Measurements from ENCODE around the gene RAPGEF1. TPM values are rescaled to one million over a fixed set of nuclear protein-coding genes. Genes with fewer than 3 reads are reported as not detected.

Gene RAPGEF1
- total RNA-seq, 1 experiment from 2014 or later = 25.2 TPM

DNA sequence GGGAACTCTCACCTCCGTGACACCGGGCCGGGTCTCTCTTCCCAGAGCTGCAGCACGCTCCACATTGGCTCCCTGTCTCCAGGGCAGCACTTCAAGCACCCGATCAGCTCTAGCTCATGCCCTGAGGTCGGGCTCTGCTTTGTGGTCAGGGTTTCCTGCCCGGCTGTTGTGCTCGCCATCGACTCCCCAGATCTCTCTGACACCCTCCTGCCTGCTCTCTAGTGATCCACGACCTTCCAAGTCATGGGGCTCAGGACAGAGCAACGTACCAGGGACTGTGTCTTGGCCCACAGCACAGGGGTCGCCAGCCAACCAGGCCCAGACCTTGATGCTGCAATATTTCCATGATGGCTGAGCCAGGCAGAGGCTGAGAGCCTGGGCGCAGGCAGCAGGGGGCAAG, 149.4 kb downstream of the RAPGEF1 start:
- DNase-seq (no peak), ATAC-seq (no peak)
- H3K27ac ChIP-seq (ENCODE audit: low read length) = no peak overlapping the region
- no peaks in the 10 kb centered on the region for H3K9me2 ChIP-seq (replicated peaks; ENCODE audit: low read length)
- no peaks in the 10 kb centered on the region for H4K20me1 ChIP-seq (ENCODE audit: low read length)
- intact Hi-C loops (cut with micrococcal nuclease) = loop anchor here (2.0 kb wide), 1 partner anchor 156 kb away; no protein-coding TSS in a partner anchor
- ChIA-PET POLR2A (ENCODE audit: unreplicated experiment) (no interaction called here), CTCF (no interaction called here)
- no peaks in the 10 kb centered on the region for H3K27me3 ChIP-seq (ENCODE audit: low read length)
- H3K4me1 ChIP-seq (ENCODE audit: insufficient read depth, low read length) = no peaks in the 10 kb centered on the region
- TF ChIP-seq EZH2 (IDR thresholded peaks at IDR 0.05; ENCODE audit: low read length, unreplicated experiment) (no peak), EZH2phosphoT487 (IDR thresholded peaks at IDR 0.05; ENCODE audit: borderline replicate concordance, low read length) (no peak)
- TF ChIP-seq, protein P1, sequence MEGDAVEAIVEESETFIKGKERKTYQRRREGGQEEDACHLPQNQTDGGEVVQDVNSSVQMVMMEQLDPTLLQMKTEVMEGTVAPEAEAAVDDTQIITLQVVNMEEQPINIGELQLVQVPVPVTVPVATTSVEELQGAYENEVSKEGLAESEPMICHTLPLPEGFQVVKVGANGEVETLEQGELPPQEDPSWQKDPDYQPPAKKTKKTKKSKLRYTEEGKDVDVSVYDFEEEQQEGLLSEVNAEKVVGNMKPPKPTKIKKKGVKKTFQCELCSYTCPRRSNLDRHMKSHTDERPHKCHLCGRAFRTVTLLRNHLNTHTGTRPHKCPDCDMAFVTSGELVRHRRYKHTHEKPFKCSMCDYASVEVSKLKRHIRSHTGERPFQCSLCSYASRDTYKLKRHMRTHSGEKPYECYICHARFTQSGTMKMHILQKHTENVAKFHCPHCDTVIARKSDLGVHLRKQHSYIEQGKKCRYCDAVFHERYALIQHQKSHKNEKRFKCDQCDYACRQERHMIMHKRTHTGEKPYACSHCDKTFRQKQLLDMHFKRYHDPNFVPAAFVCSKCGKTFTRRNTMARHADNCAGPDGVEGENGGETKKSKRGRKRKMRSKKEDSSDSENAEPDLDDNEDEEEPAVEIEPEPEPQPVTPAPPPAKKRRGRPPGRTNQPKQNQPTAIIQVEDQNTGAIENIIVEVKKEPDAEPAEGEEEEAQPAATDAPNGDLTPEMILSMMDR (conservative IDR thresholded peaks at IDR 0.05; ENCODE audit: low read depth, low read length) = no peak
- H2AFZ ChIP-seq (ENCODE audit: low read length) = no peak overlapping the region
- H3K4me2 ChIP-seq (ENCODE audit: low read length) = no peak overlapping the region
- BruUV-seq (replicated peaks) = no TSS peak
- no peaks in the 10 kb centered on the region for H3K36me3 ChIP-seq (ENCODE audit: low read depth, low read length)
- no peak overlapping the region for H3K9ac ChIP-seq (ENCODE audit: low read length)
- H3F3A ChIP-seq (ENCODE audit: low read length, unreplicated experiment) = no peaks in the 10 kb centered on the region
- no peak overlapping the region for H3K4me3 ChIP-seq (ENCODE audit: low read length)
- H3K9me3 ChIP-seq (ENCODE audit: low read length) = no peaks in the 10 kb centered on the region
- H3K79me2 ChIP-seq (ENCODE audit: low read length) = no peaks in the 10 kb centered on the region

DNA sequence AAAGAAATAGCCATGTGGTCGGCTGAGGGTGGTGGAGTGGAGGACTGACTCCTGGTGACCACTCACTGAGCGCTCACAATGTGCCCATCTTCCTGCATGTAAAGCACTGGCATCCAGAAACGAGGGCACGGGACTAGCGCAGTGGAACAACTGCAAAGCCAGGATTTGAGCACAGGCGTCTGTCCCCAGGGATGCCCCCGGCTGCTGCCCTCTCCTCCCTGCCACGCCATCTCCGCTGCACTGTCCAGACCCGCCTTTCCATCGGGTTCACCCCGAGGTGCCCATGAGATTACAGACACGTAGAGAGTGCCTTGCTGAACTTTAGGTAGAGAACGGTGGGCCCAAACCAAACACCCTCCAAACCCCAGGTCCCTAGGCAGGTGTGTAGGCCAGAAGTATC, 149.9 kb downstream of the RAPGEF1 start:
- TF ChIP-seq, protein P1 (conservative IDR thresholded peaks at IDR 0.05; ENCODE audit: low read depth, low read length) = no peak
- no peak for TF ChIP-seq EZH2phosphoT487 (IDR thresholded peaks at IDR 0.05; ENCODE audit: borderline replicate concordance, low read length)
- no peak for TF ChIP-seq EZH2 (IDR thresholded peaks at IDR 0.05; ENCODE audit: low read length, unreplicated experiment)
- no peaks in the 10 kb centered on the region for H3K4me1 ChIP-seq (ENCODE audit: insufficient read depth, low read length)
- ChIA-PET POLR2A (ENCODE audit: unreplicated experiment) (no interaction called here), CTCF (no interaction called here)
- DNase-seq = no peak
- no peak overlapping the region for H3K4me3 ChIP-seq (ENCODE audit: low read length)
- H3K27ac ChIP-seq (ENCODE audit: low read length) = no peak overlapping the region
- no peak overlapping the region for H3K9ac ChIP-seq (ENCODE audit: low read length)
- no TSS peak for BruUV-seq (replicated peaks)
- H3K9me2 ChIP-seq (replicated peaks; ENCODE audit: low read length) = no peaks in the 10 kb centered on the region
- H3K4me2 ChIP-seq (ENCODE audit: low read length) = no peak overlapping the region
- intact Hi-C loops (cut with micrococcal nuclease) = loop anchor here (2.0 kb wide), 1 partner anchor 157 kb away; no protein-coding TSS in a partner anchor
- H3K27me3 ChIP-seq (ENCODE audit: low read length) = no peaks in the 10 kb centered on the region
- no peaks in the 10 kb centered on the region for H3K79me2 ChIP-seq (ENCODE audit: low read length)
- H2AFZ ChIP-seq (ENCODE audit: low read length) = no peak overlapping the region
- ATAC-seq = no peak
- H3K9me3 ChIP-seq (ENCODE audit: low read length) = no peaks in the 10 kb centered on the region
- no peaks in the 10 kb centered on the region for H4K20me1 ChIP-seq (ENCODE audit: low read length)
- H3K36me3 ChIP-seq (ENCODE audit: low read depth, low read length) = no peaks in the 10 kb centered on the region
- no peaks in the 10 kb centered on the region for H3F3A ChIP-seq (ENCODE audit: low read length, unreplicated experiment)

DNA sequence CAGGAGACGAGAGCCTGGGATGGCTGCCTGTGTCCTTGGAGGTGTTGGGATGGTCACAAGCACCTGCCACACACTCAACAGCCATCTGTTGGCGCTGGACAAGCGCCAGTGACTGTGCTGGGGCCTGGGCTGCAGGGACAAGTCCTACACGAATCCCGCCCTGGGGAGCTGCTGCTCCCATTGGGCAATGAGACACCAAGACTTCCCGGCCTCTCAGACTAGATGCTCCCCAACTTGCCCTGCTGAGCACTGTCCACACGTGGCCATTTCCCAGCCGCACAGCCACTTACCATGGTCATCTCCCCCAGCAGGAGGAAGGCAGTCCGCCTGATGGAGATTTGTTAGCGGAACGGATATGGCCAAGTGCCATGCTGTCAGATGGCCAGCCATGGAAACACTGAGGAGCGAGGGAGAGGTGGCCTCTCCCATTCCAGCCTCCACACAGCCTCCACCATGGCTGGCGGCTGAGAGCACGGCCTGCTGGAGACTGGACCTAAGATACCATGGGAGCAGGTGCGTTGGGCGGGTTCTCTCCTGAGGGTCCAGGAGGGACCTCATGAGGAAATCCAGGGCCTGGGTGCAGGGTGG, 150.7 kb downstream of the RAPGEF1 start:
- Histone ChIP-seq H3K36me3 (ENCODE audit: low read depth, low read length) (no peaks in the 10 kb centered on the region), H2AFZ (ENCODE audit: low read length) (no peak overlapping the region), H3K27me3 (ENCODE audit: low read length) (no peaks in the 10 kb centered on the region), H3K4me2 (ENCODE audit: low read length) (no peak overlapping the region), H4K20me1 (ENCODE audit: low read length) (no peaks in the 10 kb centered on the region), H3F3A (ENCODE audit: low read length, unreplicated experiment) (no peaks in the 10 kb centered on the region), H3K4me3 (ENCODE audit: low read length) (no peak overlapping the region), H3K9me2 (replicated peaks; ENCODE audit: low read length) (no peaks in the 10 kb centered on the region), H3K4me1 (ENCODE audit: insufficient read depth, low read length) (no peaks in the 10 kb centered on the region), H3K9ac (ENCODE audit: low read length) (no peak overlapping the region), H3K27ac (ENCODE audit: low read length) (no peak overlapping the region), H3K9me3 (ENCODE audit: low read length) (no peaks in the 10 kb centered on the region), H3K79me2 (ENCODE audit: low read length) (no peaks in the 10 kb centered on the region)
- DNase-seq (no peak), ATAC-seq (no peak)
- no TSS peak for BruUV-seq (replicated peaks)
- ChIA-PET POLR2A (ENCODE audit: unreplicated experiment) (no interaction called here), CTCF (no interaction called here)
- intact Hi-C loops (cut with micrococcal nuclease) = no loop called here
- TF ChIP-seq EZH2phosphoT487 (IDR thresholded peaks at IDR 0.05; ENCODE audit: borderline replicate concordance, low read length) = no peak
- TF ChIP-seq, protein P1 (conservative IDR thresholded peaks at IDR 0.05; ENCODE audit: low read depth, low read length) = no peak
- TF ChIP-seq EZH2 (IDR thresholded peaks at IDR 0.05; ENCODE audit: low read length, unreplicated experiment) = no peak

All from PC-3 (cell line).